Measurements from ENCODE around the gene CLASP1. TPM values are rescaled to one million over a fixed set of nuclear protein-coding genes. Genes with fewer than 3 reads are reported as not detected.
"Not testable (repeated sequence)": the region's sequence is repeated elsewhere in the genome, so short reads cannot be mapped to it uniquely, and the experiment has no call there.

The CLASP1 gene
- total RNA-seq, 1 donor = 46.0 TPM

- no peaks in the 10 kb centered on the region for H3K79me2 ChIP-seq (ENCODE audit: insufficient read depth, low read length)
- no peak overlapping the region for H3K27ac ChIP-seq (ENCODE audit: low read depth, low read length)
- no peaks in the 10 kb centered on the region for H3K4me1 ChIP-seq (ENCODE audit: insufficient read depth, low read length)
- H3K27me3 ChIP-seq (ENCODE audit: insufficient read depth, low read length) = no peaks in the 10 kb centered on the region
- peaks cover 8% of the 10 kb centered on the region for H3K9me3 ChIP-seq (ENCODE audit: low read depth, low read length)
- H4K20me1 ChIP-seq (ENCODE audit: insufficient read depth, low read length) = no peaks in the 10 kb centered on the region
- no peak overlapping the region for H3K4me2 ChIP-seq (ENCODE audit: insufficient read depth, low read length)
- H3K36me3 ChIP-seq (ENCODE audit: insufficient read depth, low read length) = no peaks in the 10 kb centered on the region
- H2AFZ ChIP-seq (ENCODE audit: low read length) = no peak overlapping the region
- DNase-seq (ENCODE audit: insufficient read length, low spot score, missing footprints) = no peak
- H3K4me3 ChIP-seq (ENCODE audit: insufficient read depth, low read length) = no peak overlapping the region
- TF ChIP-seq CTCF (IDR thresholded peaks at IDR 0.05; ENCODE audit: extremely low read depth, low read depth, low read length) = no peak
Measured at GRCh38 chr2:121682396-121683298, 33.4 kb upstream of the CLASP1 start.

DNA sequence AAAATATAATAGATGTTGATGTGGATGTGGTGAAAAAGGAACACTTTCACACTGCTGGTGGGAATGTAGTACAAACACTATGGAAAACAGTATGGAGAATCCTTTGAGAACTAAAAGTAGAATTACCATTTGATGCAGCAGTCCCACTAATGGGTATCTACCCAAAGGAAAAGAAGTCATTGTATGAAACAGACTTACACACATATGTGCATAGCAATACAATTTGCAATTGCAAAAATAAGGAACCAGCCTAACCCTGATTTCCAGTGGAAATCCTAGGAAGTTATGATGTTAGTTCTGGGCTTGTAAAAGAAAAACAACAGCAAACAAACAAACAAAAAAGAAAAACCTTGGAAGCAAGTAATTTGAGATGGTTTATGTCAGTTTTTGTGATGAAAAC lies 28.6 kb upstream of the CLASP1 start:
- Histone ChIP-seq H3K79me2 (ENCODE audit: insufficient read depth, low read length) (no peaks in the 10 kb centered on the region), H3K27ac (ENCODE audit: low read depth, low read length) (no peak overlapping the region), H4K20me1 (ENCODE audit: insufficient read depth, low read length) (no peaks in the 10 kb centered on the region), H3K4me3 (ENCODE audit: insufficient read depth, low read length) (no peak overlapping the region), H3K9me3 (ENCODE audit: low read depth, low read length) (peaks cover 7% of the 10 kb centered on the region), H2AFZ (ENCODE audit: low read length) (no peak overlapping the region), H3K27me3 (ENCODE audit: insufficient read depth, low read length) (no peaks in the 10 kb centered on the region), H3K36me3 (ENCODE audit: insufficient read depth, low read length) (no peaks in the 10 kb centered on the region), H3K4me1 (ENCODE audit: insufficient read depth, low read length) (no peaks in the 10 kb centered on the region), H3K4me2 (ENCODE audit: insufficient read depth, low read length) (no peak overlapping the region)
- no peak for TF ChIP-seq CTCF (IDR thresholded peaks at IDR 0.05; ENCODE audit: extremely low read depth, low read depth, low read length)
- no peak for DNase-seq (ENCODE audit: insufficient read length, low spot score, missing footprints)

- H3K27me3 ChIP-seq (ENCODE audit: insufficient read depth, low read length); H3K36me3 ChIP-seq (ENCODE audit: insufficient read depth, low read length); H2AFZ ChIP-seq (ENCODE audit: low read length): not testable (repeated sequence)
Measured at GRCh38 chr2:121671621-121672020, 22.4 kb upstream of the CLASP1 start.

DNA sequence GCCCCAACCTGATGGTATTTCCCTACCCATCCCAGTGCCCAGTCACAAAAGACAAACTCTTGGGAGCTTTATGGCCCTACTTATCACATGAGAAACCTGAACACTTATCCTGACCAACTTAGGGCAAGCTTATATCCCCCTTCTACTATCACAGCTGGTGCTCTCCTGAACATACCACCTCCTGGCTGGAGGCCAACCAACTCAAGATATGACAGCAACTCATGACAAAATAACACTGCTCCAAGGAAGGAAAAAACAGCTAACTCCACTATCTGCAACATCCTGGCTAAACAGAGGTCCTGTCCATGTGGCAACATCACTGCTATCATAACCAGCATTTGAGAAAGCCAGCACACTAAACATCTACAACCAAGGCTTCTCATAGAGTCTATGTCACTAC lies 20.9 kb upstream of the CLASP1 start:
- Histone ChIP-seq H3K4me3 (ENCODE audit: insufficient read depth, low read length) (no peak overlapping the region), H3K4me2 (ENCODE audit: insufficient read depth, low read length) (no peak overlapping the region), H3K27me3 (ENCODE audit: insufficient read depth, low read length) (no peaks in the 10 kb centered on the region), H3K4me1 (ENCODE audit: insufficient read depth, low read length) (no peaks in the 10 kb centered on the region), H2AFZ (ENCODE audit: low read length) (no peak overlapping the region), H4K20me1 (ENCODE audit: insufficient read depth, low read length) (no peaks in the 10 kb centered on the region), H3K9me3 (ENCODE audit: low read depth, low read length) (peaks cover 2% of the 10 kb centered on the region), H3K27ac (ENCODE audit: low read depth, low read length) (no peak overlapping the region), H3K36me3 (ENCODE audit: insufficient read depth, low read length) (no peaks in the 10 kb centered on the region), H3K79me2 (ENCODE audit: insufficient read depth, low read length) (no peaks in the 10 kb centered on the region)
- no peak for DNase-seq (ENCODE audit: insufficient read length, low spot score, missing footprints)
- TF ChIP-seq CTCF (IDR thresholded peaks at IDR 0.05; ENCODE audit: extremely low read depth, low read depth, low read length) = no peak

More at GRCh38 chr2:121671621-121672020, 22.4 kb upstream of the CLASP1 start:
- not testable (repeated sequence) for H3K79me2 ChIP-seq (ENCODE audit: insufficient read depth, low read length); H4K20me1 ChIP-seq (ENCODE audit: insufficient read depth, low read length); H3K9me3 ChIP-seq (ENCODE audit: low read depth, low read length); H3K27ac ChIP-seq (ENCODE audit: low read depth, low read length); DNase-seq (ENCODE audit: insufficient read length, low spot score, missing footprints); H3K4me3 ChIP-seq (ENCODE audit: insufficient read depth, low read length); H3K4me2 ChIP-seq (ENCODE audit: insufficient read depth, low read length); H3K4me1 ChIP-seq (ENCODE audit: insufficient read depth, low read length)

All from osteoblast (primary cell).